HepG2 (cell line): Measurements from ENCODE around the gene ESRRB.

Experiments
- POLR2A ChIP-seq, 2 experiments: IDR thresholded peaks; 2 replicates each; pipeline ENCODE4 v1.6.1; 2011; ENCODE audit warnings: low read depth in 2 of 2, low read length in 2 of 2, mild to moderate bottlenecking in 1 of 2, moderate library complexity in 1 of 2; ENCODE audit not compliant: insufficient read depth in 1 of 2
- ZNF775 ChIP-seq: sonication (generic); formaldehyde crosslinking; IDR thresholded peaks from 2 replicates; pipeline ENCODE4 v1.4.0; 2020; ENCODE audit warnings: missing genetic modification reagents, mild to moderate bottlenecking, moderate library complexity, borderline replicate concordance

DNA sequence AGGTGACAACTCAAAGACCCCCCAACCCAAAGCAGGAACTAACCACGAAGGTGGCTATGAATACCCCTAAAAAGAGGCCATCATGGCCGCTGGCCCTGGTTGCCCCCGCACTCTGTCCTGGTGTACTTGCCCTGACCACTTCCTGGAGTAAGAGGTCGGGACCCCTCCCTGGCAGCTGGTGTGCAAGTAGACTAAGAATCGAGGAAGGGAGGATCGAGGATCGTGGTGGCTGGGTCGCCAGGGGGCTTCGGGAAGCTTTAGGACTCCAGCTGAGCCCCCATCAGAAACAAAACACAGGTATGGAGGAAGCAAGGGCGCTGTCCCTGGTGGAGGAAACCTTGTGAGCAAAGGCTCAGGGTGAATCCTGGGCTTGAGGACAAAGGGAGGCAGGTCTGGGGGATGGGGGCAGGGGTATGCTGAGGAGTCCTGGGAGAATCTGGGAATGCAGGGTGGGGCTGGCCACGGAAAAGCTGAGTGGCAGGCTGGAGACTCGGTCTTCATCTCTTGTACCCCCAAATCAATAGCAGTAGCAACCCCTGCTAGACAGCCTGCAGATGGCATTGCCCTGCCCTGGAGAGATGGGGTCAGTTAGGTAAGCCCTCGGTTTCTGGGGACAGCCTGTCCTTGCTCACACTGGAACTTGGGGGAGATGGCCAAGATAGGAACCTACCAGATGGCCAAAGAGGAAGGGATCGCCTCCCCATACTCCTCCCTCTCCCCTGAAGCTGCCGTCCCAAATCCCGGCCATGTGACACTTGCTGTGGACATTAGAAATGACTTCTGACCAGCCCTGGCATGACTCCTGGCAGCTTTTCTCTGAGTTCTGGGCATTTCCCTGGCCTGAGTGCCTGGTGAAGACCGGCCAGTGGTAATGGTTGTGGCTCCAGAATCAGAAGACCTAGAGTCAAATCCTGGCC is 45.3 kb upstream of the ESRRB start:
- TF ChIP-seq ZNF775 (CRISPR knock-in tag) (no peak), POLR2A (IDR thresholded peaks at IDR 0.05; ENCODE audit: insufficient read depth in 1 of 2, low read depth in 2 of 2, low read length in 2 of 2) (no peak)
